Osteoblast (primary cell): Measurements from ENCODE around the gene MIPOL1. TPM values are rescaled to one million over a fixed set of nuclear protein-coding genes. Genes with fewer than 3 reads are reported as not detected.
A peak's percentile ranks its signal among the peaks of the same experiment; 100 is the strongest.

Source experiments
- DNase-seq: peaks from one replicate; pipeline ENCODE4 v3.0.0; 2011; ENCODE audit warnings: low spot score, mixed read lengths; ENCODE audit not compliant: insufficient read length; ENCODE audit errors: missing footprints
- H2AFZ ChIP-seq: 2 replicates; pipeline ENCODE4 v1.6.0; 2011; ENCODE audit warnings: mild to moderate bottlenecking, low read length
- H3K27ac ChIP-seq: 2 replicates; pipeline ENCODE4 v1.5.1; 2011; ENCODE audit warnings: mild to moderate bottlenecking, low read depth, low read length, moderate library complexity
- H3K27me3 ChIP-seq: 2 replicates; pipeline ENCODE4 v1.6.0; 2012; ENCODE audit warnings: mild to moderate bottlenecking, control low read depth, inconsistent platforms, low read length, moderate library complexity; ENCODE audit not compliant: insufficient read depth
- H3K36me3 ChIP-seq: 2 replicates; pipeline ENCODE4 v1.5.1; 2011; ENCODE audit warnings: mild to moderate bottlenecking, low read length, control low read depth, moderate library complexity; ENCODE audit not compliant: insufficient read depth
- H3K4me1 ChIP-seq: 2 replicates; pipeline ENCODE4 v1.5.1; 2011; ENCODE audit warnings: mild to moderate bottlenecking, low read length, control low read depth, moderate library complexity; ENCODE audit not compliant: insufficient read depth
- H3K4me2 ChIP-seq: 2 replicates; pipeline ENCODE4 v1.6.0; 2011; ENCODE audit warnings: mild to moderate bottlenecking, low read length; ENCODE audit not compliant: insufficient read depth
- H3K4me3 ChIP-seq: fragments of 200-600 bp; sonication (generic); 3 replicates; pipeline ENCODE4 v1.5.1; 2012; ENCODE audit warnings: mild to moderate bottlenecking, low read length, inconsistent platforms; ENCODE audit not compliant: insufficient read depth
- H3K79me2 ChIP-seq: 2 replicates; pipeline ENCODE4 v1.6.0; 2012; ENCODE audit warnings: mild to moderate bottlenecking, low read length, control low read depth, inconsistent platforms; ENCODE audit not compliant: insufficient read depth
- H3K9me3 ChIP-seq: 2 replicates; pipeline ENCODE4 v1.5.1; 2011; ENCODE audit warnings: low read depth, low read length, control low read depth
- H4K20me1 ChIP-seq: 2 replicates; pipeline ENCODE4 v1.6.0; 2012; ENCODE audit warnings: mild to moderate bottlenecking, low read length, control low read depth; ENCODE audit not compliant: insufficient read depth
- CTCF ChIP-seq: IDR thresholded peaks from 2 replicates; pipeline ENCODE4 v1.5.1; 2011; ENCODE audit warnings: mild to moderate bottlenecking, low read depth, low read length, moderate library complexity; ENCODE audit errors: extremely low read depth
- total RNA-seq: library from RNA; depleted of rRNA; stranded (reverse); fragments of >200 nt; gene quantifications from 2 replicates; pipeline ENCODE4 v1.2.3, GENCODE V29; 2012

Gene MIPOL1
- total RNA-seq, 1 donor: 9.0 TPM

GRCh38 chr14:37580146-37580545 lies 382.4 kb downstream of the MIPOL1 start:
- H3K36me3 ChIP-seq: no peaks in the 10 kb centered on the region
- no peaks in the 10 kb centered on the region for H3K9me3 ChIP-seq
- peaks cover 33% of the 10 kb centered on the region for H3K27me3 ChIP-seq
- no peak for DNase-seq
- no peak overlapping the region for H2AFZ ChIP-seq
- H4K20me1 ChIP-seq: no peaks in the 10 kb centered on the region
- no peak overlapping the region for H3K4me2 ChIP-seq
- no peak overlapping the region for H3K4me3 ChIP-seq
- no peak overlapping the region for H3K27ac ChIP-seq
- H3K79me2 ChIP-seq: no peaks in the 10 kb centered on the region
- H3K4me1 ChIP-seq: no peaks in the 10 kb centered on the region
- TF ChIP-seq CTCF: no peak

- no peak overlapping the region for H3K27ac ChIP-seq
- H4K20me1 ChIP-seq: no peaks in the 10 kb centered on the region
- peaks cover 65% of the 10 kb centered on the region for H3K27me3 ChIP-seq
- peak; percentile 73 for DNase-seq
- no peaks in the 10 kb centered on the region for H3K4me1 ChIP-seq
- H3K4me3 ChIP-seq: no peak overlapping the region
- H3K9me3 ChIP-seq: no peaks in the 10 kb centered on the region
- no peak for TF ChIP-seq CTCF
- no peaks in the 10 kb centered on the region for H3K36me3 ChIP-seq
- H3K79me2 ChIP-seq: no peaks in the 10 kb centered on the region
- no peak overlapping the region for H2AFZ ChIP-seq
- H3K4me2 ChIP-seq: no peak overlapping the region
Measured at GRCh38 chr14:37583358-37584210, 385.8 kb downstream of the MIPOL1 start.

GRCh38 chr14:37584211-37585100 lies 386.7 kb downstream of the MIPOL1 start:
- H3K36me3 ChIP-seq: no peaks in the 10 kb centered on the region
- no peak overlapping the region for H3K4me3 ChIP-seq
- H4K20me1 ChIP-seq: no peaks in the 10 kb centered on the region
- H3K27me3 ChIP-seq: peaks cover 74% of the 10 kb centered on the region
- H3K79me2 ChIP-seq: no peaks in the 10 kb centered on the region
- no peak overlapping the region for H3K27ac ChIP-seq
- no peaks in the 10 kb centered on the region for H3K9me3 ChIP-seq
- no peak for DNase-seq
- no peak overlapping the region for H3K4me2 ChIP-seq
- H2AFZ ChIP-seq: no peak overlapping the region
- no peaks in the 10 kb centered on the region for H3K4me1 ChIP-seq
- TF ChIP-seq CTCF: no peak

- H3K4me3 ChIP-seq: no peak overlapping the region
- no peaks in the 10 kb centered on the region for H4K20me1 ChIP-seq
- no peak overlapping the region for H3K4me2 ChIP-seq
- H2AFZ ChIP-seq: no peak overlapping the region
- no peak overlapping the region for H3K27ac ChIP-seq
- no peaks in the 10 kb centered on the region for H3K9me3 ChIP-seq
- H3K36me3 ChIP-seq: no peaks in the 10 kb centered on the region
- no peaks in the 10 kb centered on the region for H3K79me2 ChIP-seq
- TF ChIP-seq CTCF: no peak
- no peaks in the 10 kb centered on the region for H3K4me1 ChIP-seq
- H3K27me3 ChIP-seq: peaks cover 81% of the 10 kb centered on the region
- peak; percentile 82 for DNase-seq
Measured at GRCh38 chr14:37585101-37585511, 387.4 kb downstream of the MIPOL1 start.
